ENCODE measurements around the gene DUSP10.

DUSP10 gene

GRCh38 chr1:221741703-221742554 is at the start of gene DUSP10:
DUSP10 (minus strand) TSS chr1:221742089; CDS start chr1:221739744, 2,345 bp downstream.
- peak; percentile 99 for DNase-seq

DNA sequence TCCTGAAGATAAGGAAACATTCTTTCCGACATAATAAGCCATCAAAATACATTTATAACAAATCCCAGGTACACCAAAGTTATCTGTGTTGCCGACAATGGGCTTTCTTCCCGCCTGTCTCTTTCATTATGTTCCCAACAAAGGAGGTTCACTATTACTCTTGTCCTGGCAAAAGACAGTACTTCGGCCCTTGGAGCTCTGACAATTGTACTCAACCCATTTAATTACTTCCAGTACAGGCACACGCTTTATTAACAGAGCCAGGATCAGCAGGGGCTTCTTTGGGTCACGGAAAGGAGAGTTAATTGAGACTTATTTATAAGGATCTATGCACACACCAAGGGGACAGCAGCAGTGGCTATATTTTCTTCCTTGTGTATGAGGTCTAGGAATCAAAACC is 46.6 kb upstream of the DUSP10 start:
- DNase-seq: no peak

GRCh38 chr1:221786647-221787046 is 44.8 kb upstream of the DUSP10 start:
- DNase-seq: no peak

DNA sequence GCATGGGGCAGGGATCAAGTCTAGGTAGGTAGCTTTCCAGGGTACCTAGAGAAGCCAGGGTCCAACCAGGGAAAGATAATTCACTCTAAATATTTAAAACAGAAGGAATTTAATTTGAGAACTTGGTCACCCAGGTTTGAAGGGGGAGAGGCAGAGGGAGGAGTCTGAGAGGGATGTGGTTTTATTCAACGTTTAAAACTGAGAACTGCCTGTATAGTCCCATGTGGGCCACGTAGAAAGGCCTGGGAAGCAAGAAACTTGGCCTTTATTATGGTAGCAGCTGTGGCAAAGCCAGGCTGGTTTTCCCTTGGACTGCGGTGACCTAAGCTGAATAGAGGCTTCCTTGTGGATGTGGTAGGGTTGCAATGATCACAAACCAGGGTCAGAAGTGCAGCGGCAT is 42.0 kb upstream of the DUSP10 start:
- no peak for DNase-seq

GRCh38 chr1:221783437-221783836 is 41.5 kb upstream of the DUSP10 start:
- no peak for DNase-seq

GRCh38 chr1:221782970-221783369 is 41.1 kb upstream of the DUSP10 start:
- no peak for DNase-seq

DNA sequence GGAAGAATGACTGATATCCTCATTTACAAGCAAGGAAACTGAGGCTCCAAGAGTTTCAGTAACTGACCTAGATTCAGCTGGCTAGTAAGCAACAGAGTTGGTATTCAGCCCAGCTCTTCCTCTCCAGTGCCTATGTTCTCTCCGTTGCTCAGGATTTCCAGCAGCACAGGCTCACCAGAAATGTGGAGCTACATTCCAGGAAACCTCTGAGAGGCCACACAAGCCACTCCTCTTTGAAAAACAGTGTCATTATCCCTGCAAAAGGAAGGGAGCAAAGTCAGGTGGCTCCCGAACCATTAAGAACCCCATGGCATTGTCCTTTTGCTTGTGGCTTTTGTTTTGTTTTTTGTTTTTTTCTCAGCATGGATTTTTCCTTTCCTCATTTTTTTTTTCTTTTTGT is 40.6 kb upstream of the DUSP10 start:
- no peak for DNase-seq

DNA sequence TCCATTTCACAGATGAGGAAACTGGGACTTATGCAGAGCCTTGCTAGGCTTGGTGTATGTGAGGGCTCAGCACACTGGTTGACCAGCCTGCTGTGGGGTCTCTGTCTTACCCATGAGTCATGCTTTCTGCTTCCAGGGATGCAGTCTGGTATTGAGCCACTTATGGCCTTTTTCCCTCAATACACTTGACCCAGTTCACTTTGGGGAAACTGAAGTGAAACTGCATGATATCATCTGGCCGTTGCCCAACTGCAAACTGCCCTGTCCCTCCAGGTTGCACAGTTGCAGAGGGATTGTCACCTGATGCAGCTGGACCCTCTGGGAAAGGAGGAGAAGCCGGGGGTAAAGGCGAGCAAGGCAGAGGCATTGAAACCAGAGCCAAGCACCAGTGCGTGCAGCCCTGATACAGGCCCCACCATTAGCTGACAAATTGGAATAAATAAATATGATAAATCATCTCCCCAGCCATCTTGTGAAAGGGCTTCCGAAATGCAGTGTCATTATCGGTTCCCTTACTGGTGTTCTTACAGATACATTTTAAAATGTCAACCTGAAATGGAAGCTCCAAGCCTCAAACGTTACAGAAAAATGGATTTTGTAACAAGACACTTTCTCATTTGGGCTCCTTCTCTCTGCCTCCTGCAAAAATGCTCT is 39.3 kb upstream of the DUSP10 start:
- DNase-seq: no peak

DNA sequence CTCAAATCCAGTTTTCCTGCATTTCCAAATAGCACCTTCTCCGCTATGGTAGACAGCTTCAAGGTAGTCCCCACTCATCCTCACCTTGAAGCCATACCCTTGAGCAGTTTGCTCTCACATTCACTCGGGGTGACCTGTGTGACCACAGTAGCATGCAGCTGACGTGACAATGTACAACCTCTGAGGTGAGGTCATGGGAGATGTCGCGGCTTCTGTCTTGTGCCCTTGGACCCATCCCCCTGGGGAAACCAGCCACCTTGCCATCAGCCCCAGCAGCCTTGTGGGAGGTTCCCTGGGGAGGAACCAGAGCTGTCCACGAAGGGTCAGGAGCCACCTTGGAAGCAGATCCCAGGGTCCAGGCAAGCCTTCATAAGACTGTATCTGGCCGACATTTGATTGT is 38.3 kb upstream of the DUSP10 start:
- no peak for DNase-seq

DNA sequence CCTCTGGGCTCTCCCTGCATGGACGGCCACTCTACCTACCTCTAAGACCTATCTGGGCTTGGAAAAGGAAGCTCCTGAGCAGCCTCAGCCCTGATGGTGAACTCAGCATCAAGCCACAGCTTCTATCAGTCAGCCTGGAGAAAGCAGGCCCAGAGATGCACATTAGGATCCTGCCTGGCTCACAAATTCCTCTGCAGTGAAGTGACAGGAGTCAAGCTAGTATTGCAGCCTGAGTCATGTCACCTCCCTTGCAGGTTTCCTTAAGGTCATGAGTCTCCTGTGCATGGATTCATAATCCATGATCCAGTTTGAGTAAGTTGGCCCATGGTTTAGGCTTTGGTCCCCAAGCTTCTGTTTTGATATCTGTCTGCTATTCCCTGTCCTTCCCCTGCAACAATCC is 37.9 kb upstream of the DUSP10 start:
- DNase-seq: no peak

- DNase-seq: no peak
These were observed 36.8 kb upstream of the DUSP10 start for GRCh38 chr1:221778535-221779142.

DNA sequence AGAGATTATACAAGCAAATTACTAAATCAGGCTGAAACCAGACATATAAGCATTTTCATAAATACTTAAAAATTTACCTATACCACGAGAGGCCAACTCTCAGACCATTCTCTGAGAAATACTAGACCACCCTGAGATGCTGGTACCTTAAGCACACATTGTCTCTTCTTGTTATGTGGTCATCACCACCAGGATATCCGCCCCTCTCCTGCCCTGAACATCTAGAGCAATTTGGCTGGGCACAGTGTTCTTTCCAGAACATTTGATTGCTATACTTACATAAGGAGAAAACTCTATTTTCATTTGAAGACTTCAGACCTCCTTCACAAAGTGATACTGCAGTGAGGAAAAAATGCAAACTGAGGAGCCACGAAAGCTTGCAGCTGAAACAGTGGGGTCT is 36.2 kb upstream of the DUSP10 start:
- DNase-seq: no peak

DNA sequence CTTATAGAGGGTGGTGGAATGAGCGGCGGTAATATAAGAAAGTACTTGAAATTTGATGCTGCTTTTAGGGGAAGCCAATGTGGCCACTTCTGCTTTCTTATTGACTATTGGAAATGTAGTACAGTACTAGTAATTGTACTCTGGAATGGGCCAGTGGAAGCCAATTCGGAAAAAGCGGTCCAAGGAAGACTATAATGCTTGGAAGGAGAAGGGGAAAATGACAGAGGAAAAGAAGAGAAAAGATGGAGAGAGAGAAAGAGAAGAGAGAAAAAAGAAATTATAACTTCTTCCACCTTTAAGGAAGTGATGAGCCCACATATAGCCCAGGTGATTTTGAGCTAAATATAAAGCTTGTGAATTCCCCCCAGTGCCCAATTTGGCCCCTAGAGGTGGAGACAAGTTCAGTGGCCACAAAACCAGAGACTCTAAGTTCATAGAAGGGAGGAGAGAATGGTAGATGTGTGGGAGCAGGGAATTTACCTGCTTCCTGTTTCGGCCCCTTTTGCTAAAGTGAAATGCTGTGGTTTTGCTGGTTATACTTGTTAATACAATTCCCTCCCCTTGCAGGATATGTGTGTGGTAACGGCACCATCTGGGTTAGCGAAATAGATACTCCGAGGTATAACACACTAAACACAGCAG is 35.7 kb upstream of the DUSP10 start:
- no peak for DNase-seq

DNA sequence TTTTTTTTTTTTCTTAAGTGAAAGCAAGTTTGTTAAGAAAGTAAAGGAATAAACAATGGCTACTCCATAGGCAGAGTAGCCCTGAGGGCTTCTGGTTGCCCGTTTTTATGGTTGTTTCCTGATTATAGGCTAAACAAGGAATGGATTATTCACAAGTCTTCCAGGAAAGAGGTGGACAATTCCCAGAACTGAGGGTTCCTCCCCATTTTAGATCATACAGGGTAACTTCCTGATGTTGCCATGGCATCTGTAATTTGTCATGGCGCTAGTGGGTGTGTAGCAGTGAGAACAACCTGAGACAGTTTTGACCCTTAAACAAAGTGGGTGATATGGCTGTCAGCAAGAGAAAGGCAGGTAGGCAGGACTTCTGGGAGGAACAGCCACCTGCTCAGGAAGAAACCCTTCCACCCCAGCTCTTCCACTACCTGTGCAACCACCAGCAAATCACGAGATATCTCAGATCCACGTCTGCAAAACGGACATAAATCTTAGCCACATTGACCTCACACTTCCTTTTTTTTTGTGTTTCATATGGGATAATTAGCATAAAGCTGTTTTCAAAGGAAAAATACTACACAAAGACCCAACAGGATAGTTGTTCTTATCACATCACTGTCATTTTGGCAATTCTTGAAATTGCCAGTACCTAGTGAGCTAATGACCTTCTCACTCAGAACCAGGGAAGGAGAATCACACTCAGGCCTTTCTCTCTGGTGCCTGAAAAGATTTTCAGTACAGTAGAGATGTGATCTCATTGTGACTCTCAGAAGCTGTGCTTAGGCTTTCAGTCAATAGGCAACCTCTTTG is 34.8 kb upstream of the DUSP10 start:
- DNase-seq: no peak

DNA sequence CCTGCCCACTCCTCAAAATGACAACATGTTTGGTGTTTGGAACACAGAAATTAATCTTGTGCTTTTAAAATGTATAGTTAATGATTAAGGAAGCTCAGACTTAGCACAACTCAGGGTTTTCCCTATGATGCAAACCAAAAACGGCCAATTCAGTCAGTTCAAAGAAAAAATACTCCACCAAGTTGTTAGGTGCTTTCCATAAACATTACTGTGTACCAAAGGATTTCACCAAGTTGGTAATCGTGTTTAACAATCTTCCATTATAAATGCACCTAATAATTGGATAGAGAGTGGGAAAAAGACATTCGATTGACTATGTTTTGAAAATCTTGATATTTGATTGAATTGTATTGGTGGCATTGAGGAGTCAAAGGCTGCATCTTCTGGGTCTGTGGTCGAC is 33.3 kb upstream of the DUSP10 start:
- DNase-seq: no peak

DNA sequence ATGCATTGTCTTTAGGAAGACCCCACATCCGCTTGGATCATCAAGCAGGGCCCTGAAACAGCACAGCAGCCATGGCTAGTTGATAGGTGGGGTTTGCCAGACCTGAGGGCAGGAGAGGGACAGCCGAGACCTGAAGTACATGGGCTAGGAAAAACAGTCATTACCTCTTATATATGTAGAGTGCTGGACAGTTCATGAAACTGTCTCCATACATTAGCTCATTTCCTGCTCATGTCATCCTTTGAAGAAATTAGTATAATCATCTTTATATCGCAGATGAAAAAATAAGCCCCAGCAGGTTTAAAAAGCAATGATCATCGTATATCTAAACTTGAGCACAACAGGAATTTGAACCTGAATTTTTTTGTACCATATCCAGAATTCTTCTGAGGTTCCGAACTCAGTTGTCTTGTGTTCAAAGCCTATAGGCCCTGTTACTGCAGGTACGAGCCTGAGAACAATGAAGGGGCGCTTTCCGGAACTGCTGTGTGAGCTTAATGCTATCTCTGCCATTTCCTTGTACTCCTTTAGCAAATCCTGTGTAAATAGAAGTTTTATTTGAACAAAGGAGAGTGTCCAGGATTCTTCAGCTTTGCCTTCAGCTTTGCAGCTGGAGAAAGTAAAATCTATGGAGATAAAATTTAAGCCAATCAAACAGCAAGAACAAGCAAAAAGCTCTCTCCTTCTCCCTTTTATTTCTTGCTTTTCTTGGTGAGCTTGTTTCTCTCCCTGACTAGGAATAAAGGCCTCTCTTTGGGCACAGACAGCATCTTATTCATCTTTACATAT is 32.4 kb upstream of the DUSP10 start:
- DNase-seq: no peak

DNA sequence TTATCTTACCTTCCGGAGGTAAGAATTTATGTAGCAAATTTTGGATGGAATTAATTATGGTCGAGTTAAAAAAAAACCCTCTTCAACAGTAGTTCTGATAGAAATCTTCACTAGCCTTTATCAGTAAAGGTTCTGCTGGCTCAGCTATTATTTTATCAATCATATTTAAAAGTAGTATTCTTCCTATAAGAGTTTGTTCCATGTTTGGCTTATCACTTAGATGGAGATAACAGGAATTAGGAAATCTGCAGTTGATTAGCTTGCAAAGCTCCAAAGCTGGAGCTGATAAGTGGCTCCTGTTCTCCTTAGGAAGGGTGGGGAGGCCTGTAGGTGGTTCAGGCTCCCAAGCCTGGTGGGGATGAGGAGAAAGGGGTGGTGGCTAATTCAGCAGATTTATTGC is 31.5 kb upstream of the DUSP10 start:
- no peak for DNase-seq

DNA sequence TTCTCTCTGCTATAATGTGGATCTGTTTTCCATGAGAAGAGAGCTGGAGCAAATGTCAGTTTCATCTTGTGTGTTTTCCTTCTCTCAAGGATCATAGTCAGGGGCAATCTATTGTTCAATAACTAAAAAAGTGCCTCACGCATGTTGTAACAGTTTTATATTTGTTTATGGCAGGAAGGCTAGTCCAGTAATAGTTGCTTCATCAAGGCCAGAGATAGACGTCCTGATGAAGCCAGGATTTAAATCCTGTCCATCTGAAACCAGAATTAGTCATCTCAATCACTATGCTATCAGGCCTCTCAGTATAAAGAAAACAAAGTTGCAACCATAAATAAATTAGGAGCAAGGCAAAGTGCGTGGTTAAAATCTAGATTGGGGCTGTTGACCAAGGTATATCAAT is 30.2 kb upstream of the DUSP10 start:
- DNase-seq: no peak

DNA sequence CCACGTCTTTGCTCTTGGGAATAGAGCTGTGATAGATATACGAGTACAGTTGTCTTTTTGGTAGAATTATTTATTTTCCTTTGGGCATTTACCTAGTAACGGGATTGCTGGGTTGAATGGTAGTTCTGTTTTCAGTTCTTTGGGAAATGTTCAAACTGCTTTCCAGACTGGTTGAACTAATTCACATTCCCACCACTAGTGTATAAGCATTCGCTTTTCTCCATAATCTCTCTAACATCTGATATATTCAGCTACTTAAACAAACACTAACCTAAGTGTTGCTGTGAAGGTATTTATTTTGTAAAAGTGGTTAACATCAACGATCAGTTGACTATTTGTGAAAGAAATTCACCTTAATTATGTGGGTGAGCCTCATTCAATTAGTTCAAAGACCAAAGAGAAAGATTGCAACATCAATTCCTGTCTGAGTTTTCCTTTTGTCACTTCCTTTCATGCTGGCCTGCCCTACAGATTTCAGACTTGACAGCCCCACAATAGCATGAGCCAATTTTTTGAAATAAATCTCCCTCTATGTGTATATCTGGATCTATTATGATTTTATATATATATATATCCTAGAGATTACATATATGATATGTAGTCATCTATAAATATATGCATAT is 26.7 kb upstream of the DUSP10 start:
- no peak for DNase-seq

- no peak for DNase-seq
These were observed 24.3 kb upstream of the DUSP10 start for GRCh38 chr1:221766210-221766609.

GRCh38 chr1:221765527-221765926 is 23.6 kb upstream of the DUSP10 start:
- DNase-seq: no peak
